ENCODE data around the gene TECR.
"Not testable (repeated sequence)": the region's sequence is repeated elsewhere in the genome, so short reads cannot be mapped to it uniquely, and the experiment has no call there.

Gene TECR

DNA sequence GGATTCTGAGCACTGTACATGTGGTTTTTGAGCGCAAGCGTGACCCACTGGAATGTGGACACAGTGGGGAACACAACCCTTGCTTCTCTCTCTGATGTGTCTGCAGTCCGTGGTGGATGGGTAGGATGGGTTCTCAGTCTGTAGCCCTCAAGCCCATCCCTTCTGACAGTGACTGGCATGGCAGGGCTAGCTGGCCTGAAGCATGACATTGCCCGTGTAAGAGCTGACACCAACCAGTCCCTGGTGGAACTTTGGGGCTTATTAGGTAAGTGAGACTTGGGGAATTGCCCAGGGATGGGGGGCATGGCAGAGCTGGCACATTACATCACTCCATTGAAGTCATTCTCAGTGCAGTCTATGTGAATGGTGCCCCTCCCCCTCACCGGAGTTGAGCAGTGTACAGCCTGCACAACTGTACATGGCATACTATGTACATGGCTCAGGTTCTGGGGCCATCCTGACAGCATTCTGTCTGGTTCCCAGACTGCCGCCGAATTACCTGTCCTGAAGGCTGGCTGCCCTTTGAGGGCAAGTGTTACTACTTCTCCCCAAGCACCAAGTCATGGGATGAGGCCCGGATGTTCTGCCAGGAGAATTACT lies 70.3 kb downstream of the TECR start:
- DNase-seq, result no peak

DNA sequence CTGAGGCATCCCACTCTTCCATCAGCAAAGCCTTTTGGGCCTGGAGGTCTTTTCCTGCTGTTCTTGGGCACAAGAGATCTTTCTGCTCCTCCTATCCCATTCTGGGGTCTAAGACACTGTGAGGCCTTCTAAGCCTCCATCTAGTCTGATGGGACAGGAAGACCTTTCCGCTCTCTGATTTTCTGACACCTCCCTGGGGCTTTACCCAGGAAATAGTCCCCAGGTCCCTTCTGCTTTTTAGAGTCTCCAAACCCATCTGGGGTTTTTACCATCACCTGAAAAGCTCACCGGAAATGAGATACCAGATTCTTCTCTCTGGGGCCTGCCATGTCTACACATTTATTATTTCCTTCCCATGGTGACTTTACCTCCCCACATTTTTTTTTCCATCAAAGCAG lies 74.6 kb downstream of the TECR start:
- no peak for DNase-seq

DNA sequence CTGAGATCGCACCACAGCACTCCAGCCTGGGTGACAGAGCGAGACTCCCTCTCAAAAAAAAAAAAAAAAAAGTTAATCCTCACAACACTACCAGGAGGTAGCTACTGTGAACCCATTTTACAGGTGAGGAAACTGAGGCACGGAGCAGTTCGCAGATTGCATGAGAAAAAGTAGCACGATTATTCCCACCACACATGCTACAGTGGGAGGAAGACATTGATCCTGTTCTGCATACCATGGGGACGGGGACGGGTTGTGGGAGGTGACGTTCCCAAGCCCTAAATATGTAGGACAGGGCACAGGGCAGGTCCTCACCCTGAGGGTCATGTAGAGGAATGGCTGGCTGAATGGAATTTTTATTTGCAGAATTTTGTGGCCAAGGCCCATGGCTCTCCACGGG lies 77.2 kb downstream of the TECR start:
- no peak for DNase-seq

DNA sequence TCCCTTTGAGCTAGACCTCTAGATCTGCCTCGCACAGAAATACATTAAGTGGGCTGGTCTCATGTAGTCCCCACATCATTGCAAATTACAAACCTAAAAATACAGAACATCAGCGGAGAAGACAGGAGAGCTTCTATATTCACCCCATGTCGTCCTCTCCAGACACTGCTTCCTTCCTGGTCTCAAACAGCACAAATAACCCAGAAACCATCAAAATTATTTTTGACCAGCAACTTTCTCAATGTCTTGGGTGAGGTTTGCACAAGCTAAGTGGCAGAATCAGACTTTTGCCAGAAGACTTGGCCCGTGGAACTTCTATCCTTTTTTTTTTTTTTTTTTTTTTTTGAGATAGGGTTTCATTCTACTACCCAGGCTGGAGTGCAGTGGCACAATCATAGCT lies 81.7 kb downstream of the TECR start:
- DNase-seq, result no peak

DNA sequence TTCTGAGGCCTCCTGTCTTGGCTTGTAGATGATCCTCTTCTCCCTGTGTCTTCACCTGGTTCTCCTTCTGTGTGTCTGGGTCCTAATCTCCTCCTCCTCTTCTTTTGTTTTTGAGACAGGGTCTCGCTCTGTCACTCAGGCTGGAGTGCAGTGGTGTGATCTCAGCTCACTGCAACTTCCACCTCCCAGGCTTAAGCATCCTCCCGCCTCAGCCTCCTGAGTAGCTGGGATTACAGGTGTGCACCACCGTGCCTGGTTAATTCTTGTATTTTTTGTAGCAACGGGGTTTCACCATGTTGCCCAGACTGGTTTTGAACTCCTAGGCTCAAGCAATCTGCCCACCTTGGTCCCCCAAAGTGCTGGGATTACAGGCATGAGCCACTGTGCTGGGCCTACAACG lies 82.8 kb downstream of the TECR start:
- DNase-seq, result not testable (repeated sequence)

DNA sequence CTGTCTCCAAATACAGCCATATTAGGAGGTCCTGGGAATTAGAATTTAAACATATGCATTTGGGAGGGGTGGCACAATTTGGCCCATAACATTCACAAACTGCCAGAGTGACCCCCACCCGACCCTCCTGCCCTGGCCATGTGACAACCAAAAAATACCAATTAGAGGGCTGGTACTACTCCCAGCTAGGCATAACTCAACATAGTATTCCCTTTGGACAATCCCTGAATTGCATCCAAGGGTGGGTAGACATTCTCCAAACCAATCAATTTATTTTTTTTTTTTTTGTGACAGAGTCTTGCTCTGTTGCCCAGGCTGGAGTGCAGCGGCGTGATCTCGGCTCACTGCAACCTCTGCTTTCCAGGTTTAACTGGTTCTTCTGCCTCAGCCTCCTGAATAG lies 83.3 kb downstream of the TECR start:
- no peak for DNase-seq

DNA sequence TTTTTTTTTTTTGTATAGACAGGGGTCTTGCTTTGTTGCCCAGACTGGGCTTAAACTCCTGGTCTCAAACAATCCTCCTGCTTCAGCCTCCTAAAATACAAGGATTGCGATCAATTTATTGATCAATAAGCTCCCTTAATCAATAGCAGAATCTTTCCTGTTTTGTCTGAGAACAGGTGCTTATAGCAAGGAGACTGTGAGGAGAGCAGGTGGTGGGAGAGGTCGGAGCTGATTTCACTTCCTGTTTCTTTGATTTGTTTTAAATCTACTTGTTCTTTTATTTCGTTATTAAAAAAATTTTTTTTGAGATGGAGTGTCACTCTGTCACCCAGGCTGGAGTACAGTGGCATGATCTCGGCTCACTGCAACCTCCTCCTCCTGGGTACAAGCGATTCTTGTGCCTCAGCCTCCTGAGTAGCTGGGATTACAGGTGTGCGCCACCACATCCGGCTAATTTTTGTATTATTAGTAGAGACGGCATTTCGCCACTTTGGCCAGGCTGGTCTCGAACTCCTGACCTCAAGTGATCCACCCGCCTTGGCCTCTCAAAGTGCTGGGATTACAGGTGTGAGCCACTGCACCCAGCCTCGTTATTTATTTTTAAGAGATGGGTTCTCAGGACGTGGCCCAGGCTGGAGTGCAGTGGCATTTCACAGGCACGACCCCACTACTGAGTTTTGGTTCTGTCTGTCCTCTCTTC lies 84.2 kb downstream of the TECR start:
- not testable (repeated sequence) for DNase-seq

DNA sequence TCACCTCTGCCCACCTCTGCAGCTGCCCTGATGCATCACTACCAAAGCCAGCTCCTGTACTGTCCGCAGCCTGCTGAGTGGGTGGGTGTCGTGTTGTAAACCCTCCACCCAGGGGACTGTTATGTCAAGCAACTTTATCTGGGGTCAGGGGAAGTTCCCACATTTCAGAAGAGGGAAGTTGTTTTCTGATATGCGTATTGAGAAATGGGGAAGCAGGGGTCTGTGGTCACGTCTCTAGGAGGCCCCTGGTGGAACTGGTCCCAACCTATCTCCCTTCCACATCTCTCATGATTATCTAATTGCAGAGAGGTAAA lies 84.7 kb downstream of the TECR start:
- DNase-seq, result no peak

All from stimulated activated CD4-positive, alpha-beta T cell treated with anti-CD3 and anti-CD28 coated beads, Interleukin-2, amount 100 ng/mL, for 24 hours (primary cell).